ENCODE measurements around the gene TMEM259. TPM values are rescaled to one million over a fixed set of nuclear protein-coding genes. Genes with fewer than 3 reads are reported as not detected.

The TMEM259 gene
- total and polyA plus RNA-seq, 9 of the 15 experiments (the other 6 are each of a cell fraction or from before 2014, with no cell fraction given), result 0.52 to 231 (median 63.6) TPM

DNA sequence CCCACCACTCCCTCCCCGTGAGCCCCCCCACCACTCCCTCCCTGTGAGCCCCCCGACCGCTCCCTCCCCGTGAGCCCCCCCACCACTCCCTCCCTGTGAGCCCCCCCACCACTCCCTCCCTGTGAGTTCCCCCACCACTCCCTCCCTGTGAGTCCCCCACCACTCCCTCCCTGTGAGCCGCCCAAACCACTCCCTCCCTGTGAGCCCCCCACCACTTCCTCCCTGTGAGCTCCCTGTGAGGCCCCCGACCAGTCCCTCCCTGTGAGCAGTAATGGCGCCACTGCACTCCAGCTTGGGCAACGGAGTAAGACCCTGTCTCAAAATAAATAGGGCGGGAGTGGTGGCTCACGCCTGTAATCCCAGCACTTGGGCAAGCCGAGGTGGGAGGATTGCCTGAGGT, 28.9 kb upstream of the TMEM259 start:
- CTCF ChIA-PET (ENCODE audit: low intra/inter-chr PET ratio), result no interaction called here
- H3K4me3 ChIP-seq, result no peak overlapping the region
- FAIRE-seq (no peak), DNase-seq (ENCODE audit: extremely low read depth in 1 of 4, low spot score in 3 of 4) (no peak), ATAC-seq (no peak)
- H2AFZ ChIP-seq (ENCODE audit: low read depth, low read length), result no peak overlapping the region
- H3K36me3 ChIP-seq (ENCODE audit: control insufficient read depth, insufficient read depth, low read length), result peaks cover 68% of the 10 kb centered on the region
- in situ Hi-C loops (cut with MboI) (no loop called here), intact Hi-C loops (cut with micrococcal nuclease) (no loop called here)
- TF ChIP-seq YBX1 (IDR thresholded peaks at IDR 0.05), result no peak
- no peak for TF ChIP-seq EWSR1 (IDR thresholded peaks at IDR 0.05; ENCODE audit: borderline replicate concordance, low read depth, partially characterized antibody)
- TF ChIP-seq ZNF76 (CRISPR knock-in tag; IDR thresholded peaks at IDR 0.05; ENCODE audit: borderline replicate concordance), result no peak
- no peak for TF ChIP-seq SPI1 (IDR thresholded peaks at IDR 0.05; ENCODE audit: borderline replicate concordance, low read depth, low read length)
- TF ChIP-seq ZNF274 (IDR thresholded peaks at IDR 0.05; ENCODE audit: borderline replicate concordance, low read depth, low read length), result no peak
- no peak for TF ChIP-seq KDM5B (IDR thresholded peaks at IDR 0.05; ENCODE audit: insufficient replicate concordance, low read depth, low read length)
- no peak for TF ChIP-seq HLTF (IDR thresholded peaks at IDR 0.05)
- TF ChIP-seq TARDBP (IDR thresholded peaks at IDR 0.05), result no peak
- no peak for TF ChIP-seq FOSL1 (tag; conservative IDR thresholded peaks at IDR 0.05)
- no peak for TF ChIP-seq BCL6 (CRISPR knock-in tag; IDR thresholded peaks at IDR 0.05)
- no peak for TF ChIP-seq CTBP1 (IDR thresholded peaks at IDR 0.05; ENCODE audit: borderline replicate concordance)
- no peak for TF ChIP-seq XRCC5 (IDR thresholded peaks at IDR 0.05; ENCODE audit: low read depth, low read length)
- TF ChIP-seq, protein P1, sequence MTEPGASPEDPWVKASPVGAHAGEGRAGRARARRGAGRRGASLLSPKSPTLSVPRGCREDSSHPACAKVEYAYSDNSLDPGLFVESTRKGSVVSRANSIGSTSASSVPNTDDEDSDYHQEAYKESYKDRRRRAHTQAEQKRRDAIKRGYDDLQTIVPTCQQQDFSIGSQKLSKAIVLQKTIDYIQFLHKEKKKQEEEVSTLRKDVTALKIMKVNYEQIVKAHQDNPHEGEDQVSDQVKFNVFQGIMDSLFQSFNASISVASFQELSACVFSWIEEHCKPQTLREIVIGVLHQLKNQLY (CRISPR knock-in tag; conservative IDR thresholded peaks at IDR 0.05), result no peak
- no peak for TF ChIP-seq MCM2 (IDR thresholded peaks at IDR 0.05; ENCODE audit: low read depth)
- no peak for TF ChIP-seq EP400 (IDR thresholded peaks at IDR 0.05)
- no peak for TF ChIP-seq LARP7 (IDR thresholded peaks at IDR 0.05)
- TF ChIP-seq ZNF830 (CRISPR knock-in tag; IDR thresholded peaks at IDR 0.05), result no peak
- TF ChIP-seq BCOR (IDR thresholded peaks at IDR 0.05), result no peak
- TF ChIP-seq TAF9B (IDR thresholded peaks at IDR 0.05; ENCODE audit: partially characterized antibody), result no peak
- no peak overlapping the region for H3K4me2 ChIP-seq (ENCODE audit: insufficient read depth, low read length)
- POLR2A ChIA-PET, result no interaction called here
- WGBS (ENCODE audit: insufficient coverage, low coverage, missing lambda C conversion rate), result 96% methylated on average over 6 of the region's 11 CpGs
- H3K4me1 ChIP-seq (replicated peaks in 1 of 2; ENCODE audit: control insufficient read depth in 2 of 2, insufficient read depth in 2 of 2, low read length in 2 of 2), result peaks cover 2 to 67% of the 10 kb centered on the region in 2 experiments
- H3K79me2 ChIP-seq (ENCODE audit: control insufficient read depth, insufficient read depth, low read length), result peaks cover 11% of the 10 kb centered on the region
- 0 out of 2 replicates have a peak, but pooled peaks cover 4% of the 10 kb centered on the region for H4K20me1 ChIP-seq (replicated peaks; ENCODE audit: control insufficient read depth, insufficient read depth, low read length)
- no peak overlapping the region for H3K9ac ChIP-seq (ENCODE audit: insufficient read depth in 1 of 2, low read depth in 2 of 2, low read length in 2 of 2)
- H3K27me3 ChIP-seq (ENCODE audit: control insufficient read depth in 2 of 2, insufficient read depth in 2 of 2, low read length in 2 of 2), result no peaks in the 10 kb centered on the region
- no peak overlapping the region for H3K27ac ChIP-seq (ENCODE audit: extremely low read depth, low read depth, low read length)
- no peaks in the 10 kb centered on the region for H3K9me3 ChIP-seq (replicated peaks; ENCODE audit: control insufficient read depth, insufficient read depth, low read depth, low read length)
- no TSS peak for BruUV-seq (replicated peaks)
- no peaks in the 10 kb centered on the region for H3K9me1 ChIP-seq (ENCODE audit: control insufficient read depth, insufficient read depth, low read length)
